ENCODE results near the gene BCLAF3. TPM values are rescaled to one million over a fixed set of nuclear protein-coding genes. Genes with fewer than 3 reads are reported as not detected.

Gene BCLAF3
- total and polyA plus RNA-seq, 2 donors (not counting 3 experiments of a cell fraction or from before 2014, with no cell fraction given), result 5.0 to 5.1 TPM

DNA sequence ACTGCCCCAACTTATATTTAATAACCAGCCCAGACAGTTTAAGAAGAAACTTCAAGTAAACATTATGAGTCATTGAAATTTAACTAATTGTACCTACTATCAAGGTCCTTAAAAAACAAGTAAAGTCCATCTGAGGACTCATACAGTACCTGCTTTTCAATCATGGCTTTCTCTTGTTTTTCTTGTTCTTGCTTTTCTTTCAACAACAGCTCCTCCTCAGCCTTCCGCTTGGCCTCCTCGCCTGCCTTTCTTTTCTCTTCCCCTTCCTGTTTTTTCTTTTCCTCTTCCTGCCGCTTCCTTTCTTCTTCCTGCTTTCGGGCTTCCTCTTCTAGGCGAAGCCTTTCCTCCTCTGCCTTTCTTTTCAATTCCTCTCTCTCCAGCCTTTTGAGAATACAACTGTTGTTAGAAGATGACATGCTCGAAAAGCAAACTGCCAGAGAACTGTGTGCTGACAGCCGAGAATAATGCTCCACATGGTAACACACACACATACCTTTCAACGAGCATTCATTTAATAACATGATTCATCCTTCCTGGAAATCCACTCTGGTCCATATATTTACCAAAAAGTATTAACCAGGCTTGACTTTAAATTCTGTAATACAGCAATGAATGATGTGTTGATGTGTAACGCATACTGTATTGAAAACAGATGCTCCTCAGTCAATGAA is 25.2 kb upstream of the BCLAF3 start:
- ChIA-PET CTCF (no interaction called here), POLR2A (no interaction called here)
- dilution Hi-C loops (cut with MboI; ENCODE audit: extremely low pct_ligation_motif_present, low sequenced_read_pairs), result no loop called here
- FAIRE-seq (no peak), DNase-seq (ENCODE audit: low read depth, low spot score) (no peak)
- Histone ChIP-seq H3K9me3 (replicated peaks; ENCODE audit: control insufficient read depth, insufficient read depth, low read length) (no peaks in the 10 kb centered on the region), H4K20me1 (replicated peaks; ENCODE audit: control insufficient read depth, extremely low read depth, insufficient read depth, low read length) (no peaks in the 10 kb centered on the region), H3K9ac (replicated peaks; ENCODE audit: extremely low read depth, insufficient read depth, low read length) (no peak overlapping the region), H3K36me3 (ENCODE audit: control insufficient read depth in 2 of 2, extremely low read depth in 1 of 2, insufficient read depth in 2 of 2, low read length in 2 of 2) (no peaks in the 10 kb centered on the region), H3K4me3 (replicated peaks in 1 of 3; ENCODE audit: insufficient read depth in 1 of 3, low read depth in 1 of 3, low read length in 3 of 3) (no peak overlapping the region), H3K4me2 (ENCODE audit: insufficient read depth, low read length) (no peak overlapping the region), H3K27me3 (ENCODE audit: control insufficient read depth in 2 of 2, insufficient read depth in 2 of 2, low read length in 2 of 2) (no peaks in the 10 kb centered on the region), H3K9me1 (replicated peaks; ENCODE audit: control insufficient read depth, extremely low read depth, insufficient read depth, low read length) (no peaks in the 10 kb centered on the region), H2AFZ (ENCODE audit: low read depth, low read length) (no peak overlapping the region), H3K27ac (ENCODE audit: insufficient read depth, low read depth, low read length) (no peak overlapping the region), H3K4me1 (ENCODE audit: control insufficient read depth, extremely low read depth, insufficient read depth, low read length) (no peaks in the 10 kb centered on the region), H3K79me2 (ENCODE audit: control insufficient read depth, insufficient read depth, low read length) (no peaks in the 10 kb centered on the region)
- TF ChIP-seq EZH2 (IDR thresholded peaks at IDR 0.05; ENCODE audit: borderline replicate concordance, low read depth, low read length, severe bottlenecking) (no peak), MYC (IDR thresholded peaks at IDR 0.05; ENCODE audit: low read depth, low read length) (no peak), JUN (IDR thresholded peaks at IDR 0.05; ENCODE audit: borderline replicate concordance, insufficient read depth, insufficient read length, low read depth) (no peak), POLR2AphosphoS5 (IDR thresholded peaks at IDR 0.05; ENCODE audit: insufficient read depth, low read depth, low read length) (no peak), POLR2A (IDR thresholded peaks at IDR 0.05; ENCODE audit: low read depth, low read length) (no peak), FOS (IDR thresholded peaks at IDR 0.05; ENCODE audit: borderline replicate concordance, insufficient read depth, low read length) (no peak), GATA2 (IDR thresholded peaks at IDR 0.05; ENCODE audit: insufficient read depth, insufficient read length, low read depth, low read length) (no peak)
- TF ChIP-seq, protein P1, sequence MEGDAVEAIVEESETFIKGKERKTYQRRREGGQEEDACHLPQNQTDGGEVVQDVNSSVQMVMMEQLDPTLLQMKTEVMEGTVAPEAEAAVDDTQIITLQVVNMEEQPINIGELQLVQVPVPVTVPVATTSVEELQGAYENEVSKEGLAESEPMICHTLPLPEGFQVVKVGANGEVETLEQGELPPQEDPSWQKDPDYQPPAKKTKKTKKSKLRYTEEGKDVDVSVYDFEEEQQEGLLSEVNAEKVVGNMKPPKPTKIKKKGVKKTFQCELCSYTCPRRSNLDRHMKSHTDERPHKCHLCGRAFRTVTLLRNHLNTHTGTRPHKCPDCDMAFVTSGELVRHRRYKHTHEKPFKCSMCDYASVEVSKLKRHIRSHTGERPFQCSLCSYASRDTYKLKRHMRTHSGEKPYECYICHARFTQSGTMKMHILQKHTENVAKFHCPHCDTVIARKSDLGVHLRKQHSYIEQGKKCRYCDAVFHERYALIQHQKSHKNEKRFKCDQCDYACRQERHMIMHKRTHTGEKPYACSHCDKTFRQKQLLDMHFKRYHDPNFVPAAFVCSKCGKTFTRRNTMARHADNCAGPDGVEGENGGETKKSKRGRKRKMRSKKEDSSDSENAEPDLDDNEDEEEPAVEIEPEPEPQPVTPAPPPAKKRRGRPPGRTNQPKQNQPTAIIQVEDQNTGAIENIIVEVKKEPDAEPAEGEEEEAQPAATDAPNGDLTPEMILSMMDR (IDR thresholded peaks at IDR 0.05; ENCODE audit: extremely low read depth in 1 of 2, insufficient read depth in 1 of 2, low read depth in 1 of 2, low read length in 2 of 2), result no peak
- TF ChIP-seq, protein P2, sequence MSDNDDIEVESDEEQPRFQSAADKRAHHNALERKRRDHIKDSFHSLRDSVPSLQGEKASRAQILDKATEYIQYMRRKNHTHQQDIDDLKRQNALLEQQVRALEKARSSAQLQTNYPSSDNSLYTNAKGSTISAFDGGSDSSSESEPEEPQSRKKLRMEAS (IDR thresholded peaks at IDR 0.05; ENCODE audit: insufficient read depth, insufficient read length), result no peak
- no TSS peak for BruUV-seq (replicated peaks)
- intact Hi-C loops (cut with micrococcal nuclease), result no loop called here
